ENCODE results near the gene NTNG2.

GRCh38 chr9:132218208-132218607 is 56.4 kb downstream of the NTNG2 start:
- TF ChIP-seq CTCF (IDR thresholded peaks at IDR 0.05; ENCODE audit: low read length) (no peak), EZH2phosphoT487 (IDR thresholded peaks at IDR 0.05; ENCODE audit: low read length) (no peak)
